ENCODE results near the gene DHCR24. TPM values are rescaled to one million over a fixed set of nuclear protein-coding genes. Genes with fewer than 3 reads are reported as not detected.
A peak's percentile ranks its signal among the peaks of the same experiment; 100 is the strongest.

The DHCR24 gene
- total RNA-seq, 1 donor from 2014 or later: 96.4 TPM

- no peak overlapping the region for H3K4me3 Mint-ChIP-seq
- H3K27ac Mint-ChIP-seq: peak overlapping the region; percentile 18
- H3K9me3 Mint-ChIP-seq: no peaks in the 10 kb centered on the region
Measured at GRCh38 chr1:54859700-54860391, 27.1 kb downstream of the DHCR24 start.

GRCh38 chr1:54857746-54858561 lies 29.0 kb downstream of the DHCR24 start:
- peaks cover 11% of the 10 kb centered on the region for H3K4me1 Mint-ChIP-seq
- peaks cover 44% of the 10 kb centered on the region for H3K36me3 Mint-ChIP-seq
- H3K27ac Mint-ChIP-seq: no peak overlapping the region
- no peaks in the 10 kb centered on the region for H3K9me3 Mint-ChIP-seq
- no peak overlapping the region for H3K4me3 Mint-ChIP-seq
- no peak for DNase-seq (ENCODE audit: low spot score in 2 of 2, unreplicated experiment in 2 of 2)
- no peaks in the 10 kb centered on the region for H3K27me3 Mint-ChIP-seq (ENCODE audit: low read depth)
- TF ChIP-seq, protein P1, sequence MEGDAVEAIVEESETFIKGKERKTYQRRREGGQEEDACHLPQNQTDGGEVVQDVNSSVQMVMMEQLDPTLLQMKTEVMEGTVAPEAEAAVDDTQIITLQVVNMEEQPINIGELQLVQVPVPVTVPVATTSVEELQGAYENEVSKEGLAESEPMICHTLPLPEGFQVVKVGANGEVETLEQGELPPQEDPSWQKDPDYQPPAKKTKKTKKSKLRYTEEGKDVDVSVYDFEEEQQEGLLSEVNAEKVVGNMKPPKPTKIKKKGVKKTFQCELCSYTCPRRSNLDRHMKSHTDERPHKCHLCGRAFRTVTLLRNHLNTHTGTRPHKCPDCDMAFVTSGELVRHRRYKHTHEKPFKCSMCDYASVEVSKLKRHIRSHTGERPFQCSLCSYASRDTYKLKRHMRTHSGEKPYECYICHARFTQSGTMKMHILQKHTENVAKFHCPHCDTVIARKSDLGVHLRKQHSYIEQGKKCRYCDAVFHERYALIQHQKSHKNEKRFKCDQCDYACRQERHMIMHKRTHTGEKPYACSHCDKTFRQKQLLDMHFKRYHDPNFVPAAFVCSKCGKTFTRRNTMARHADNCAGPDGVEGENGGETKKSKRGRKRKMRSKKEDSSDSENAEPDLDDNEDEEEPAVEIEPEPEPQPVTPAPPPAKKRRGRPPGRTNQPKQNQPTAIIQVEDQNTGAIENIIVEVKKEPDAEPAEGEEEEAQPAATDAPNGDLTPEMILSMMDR (IDR thresholded peaks at IDR 0.05; ENCODE audit: unreplicated experiment): no peak

More at GRCh38 chr1:54859700-54860391, 27.1 kb downstream of the DHCR24 start:
- peaks cover 11% of the 10 kb centered on the region for H3K4me1 Mint-ChIP-seq
- TF ChIP-seq, protein P1 (IDR thresholded peaks at IDR 0.05; ENCODE audit: unreplicated experiment): no peak
- H3K27me3 Mint-ChIP-seq (ENCODE audit: low read depth): no peaks in the 10 kb centered on the region
- H3K36me3 Mint-ChIP-seq: peaks cover 50% of the 10 kb centered on the region
- no peak for DNase-seq (ENCODE audit: low spot score in 2 of 2, unreplicated experiment in 2 of 2)

DNA sequence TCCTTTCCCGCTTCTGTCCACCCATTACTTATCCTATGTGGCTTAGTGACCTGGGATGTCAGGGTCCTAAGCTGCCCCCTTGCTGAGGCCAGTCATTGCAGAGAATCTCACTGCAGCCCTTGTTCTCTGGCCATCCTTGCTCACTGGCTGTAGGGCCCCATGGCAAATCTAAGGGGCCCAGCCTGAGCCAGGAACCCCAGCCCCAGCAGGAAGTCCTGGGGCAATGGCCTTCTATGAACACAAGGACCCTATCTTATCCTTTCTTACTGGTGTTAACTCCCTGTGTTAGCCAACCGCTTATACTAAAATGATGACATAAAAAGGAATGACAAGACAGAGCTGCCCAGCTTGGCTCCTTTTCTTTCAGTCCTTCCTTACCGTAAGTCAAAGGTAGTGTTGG lies 29.9 kb downstream of the DHCR24 start:
- Mint-ChIP-seq H3K27ac (no peak overlapping the region), H3K36me3 (peaks cover 41% of the 10 kb centered on the region), H3K9me3 (no peaks in the 10 kb centered on the region), H3K27me3 (ENCODE audit: low read depth) (no peaks in the 10 kb centered on the region), H3K4me3 (no peak overlapping the region), H3K4me1 (peaks cover 11% of the 10 kb centered on the region)
- TF ChIP-seq, protein P1 (IDR thresholded peaks at IDR 0.05; ENCODE audit: unreplicated experiment): no peak
- DNase-seq (ENCODE audit: low spot score in 2 of 2, unreplicated experiment in 2 of 2): no peak

DNA sequence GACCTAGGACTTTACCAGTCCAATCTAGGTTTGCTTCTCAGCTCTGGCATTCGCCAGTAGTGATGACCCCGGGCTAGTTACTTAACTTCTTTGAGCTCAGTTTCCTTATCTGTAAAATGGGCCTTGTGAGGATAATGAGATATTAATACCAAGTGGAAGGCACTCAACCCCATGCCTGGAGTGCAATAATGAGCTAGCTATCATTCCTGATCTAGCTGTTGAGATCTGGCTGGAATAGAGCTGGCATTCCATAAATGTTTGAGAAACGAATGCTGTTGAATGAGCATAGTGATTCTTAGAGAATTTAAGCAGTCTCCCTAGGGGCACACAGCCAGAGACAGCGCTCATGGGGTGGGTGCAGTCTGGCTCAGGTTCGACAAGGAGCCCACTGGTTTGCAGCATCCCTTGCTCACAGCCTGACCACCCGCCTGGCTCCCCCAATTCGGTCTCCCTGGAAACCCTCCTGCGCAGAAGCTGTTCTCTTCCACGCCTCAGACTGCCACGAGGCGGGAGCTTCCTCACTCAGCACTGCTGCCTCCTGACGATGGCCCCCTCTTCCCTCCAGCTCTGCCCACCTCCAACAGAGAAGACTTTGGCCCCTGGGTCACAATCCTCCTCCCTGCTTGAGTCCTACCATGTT lies 32.5 kb downstream of the DHCR24 start:
- Mint-ChIP-seq H3K4me3 (no peak overlapping the region), H3K36me3 (peaks cover 37% of the 10 kb centered on the region), H3K27ac (no peak overlapping the region), H3K9me3 (no peaks in the 10 kb centered on the region), H3K27me3 (ENCODE audit: low read depth) (no peaks in the 10 kb centered on the region), H3K4me1 (no peaks in the 10 kb centered on the region)
- TF ChIP-seq, protein P1 (IDR thresholded peaks at IDR 0.05; ENCODE audit: unreplicated experiment): no peak
- DNase-seq (ENCODE audit: low spot score in 2 of 2, unreplicated experiment in 2 of 2): no peak

DNA sequence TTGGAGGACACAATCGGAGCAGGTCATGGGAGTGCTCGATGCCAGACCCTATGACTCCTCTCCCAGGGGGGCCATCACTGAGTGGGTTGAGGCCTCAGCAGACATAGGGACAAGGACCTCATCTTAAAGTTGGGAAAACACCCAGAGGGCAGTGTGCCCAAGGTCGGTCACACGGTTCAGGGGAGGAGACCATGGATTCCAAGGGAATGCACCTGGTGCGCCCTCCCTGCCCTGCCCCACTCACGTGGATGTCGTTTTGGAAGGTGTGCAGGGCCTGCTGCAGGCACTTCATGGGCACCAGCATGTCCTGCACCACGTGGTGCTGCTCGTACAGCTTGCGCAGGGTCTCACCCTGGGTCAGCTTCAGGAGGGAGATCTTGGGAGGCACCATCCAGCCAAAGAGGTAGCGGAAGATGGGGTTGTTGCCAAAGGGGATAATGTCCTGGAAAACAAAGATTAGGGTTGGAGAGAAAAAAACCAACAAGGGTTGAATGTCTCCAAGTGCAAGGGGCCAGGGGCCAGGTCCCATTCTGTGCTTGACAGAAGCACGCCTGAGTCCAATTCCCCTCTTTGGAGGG lies 33.1 kb downstream of the DHCR24 start:
- Mint-ChIP-seq H3K9me3 (no peaks in the 10 kb centered on the region), H3K27me3 (ENCODE audit: low read depth) (no peaks in the 10 kb centered on the region), H3K36me3 (peaks cover 42% of the 10 kb centered on the region), H3K27ac (no peak overlapping the region), H3K4me1 (no peaks in the 10 kb centered on the region), H3K4me3 (no peak overlapping the region)
- TF ChIP-seq, protein P1 (IDR thresholded peaks at IDR 0.05; ENCODE audit: unreplicated experiment): no peak
- DNase-seq (ENCODE audit: low spot score in 2 of 2, unreplicated experiment in 2 of 2): no peak
